ENCODE results near the gene CCDC124. TPM values are rescaled to one million over a fixed set of nuclear protein-coding genes. Genes with fewer than 3 reads are reported as not detected.

CCDC124 gene
- polyA plus RNA-seq, 1 of the 3 experiments (the other 2 are of a cell fraction), result 231 TPM

- ChIA-PET POLR2A (no interaction called here), CTCF (interaction anchor here (1.1 to 3.7 kb wide), 3 partner anchors 10 to 51 kb away, joined by 3 to 16 read pairs (median 3); partner anchors contain the start of gene CCDC124)
- Histone ChIP-seq H2AFZ (ENCODE audit: low read depth) (no peak overlapping the region), H3K27me3 (ENCODE audit: insufficient read depth) (no peaks in the 10 kb centered on the region), H3K79me2 (ENCODE audit: insufficient read depth) (no peaks in the 10 kb centered on the region), H3K27ac (ENCODE audit: low read depth in 2 of 2, low read length in 1 of 2) (no peak overlapping the region), H3K36me3 (replicated peaks in 1 of 2; ENCODE audit: control insufficient read depth in 1 of 2, insufficient read depth in 2 of 2, low read length in 1 of 2) (no peaks in the 10 kb centered on the region), H4K20me1 (ENCODE audit: insufficient read depth) (no peaks in the 10 kb centered on the region), H3K4me2 (no peak overlapping the region), H3K9me3 (no peaks in the 10 kb centered on the region), H3K9ac (no peak overlapping the region), H3K4me3 (ENCODE audit: low read depth in 2 of 2, low read length in 1 of 2) (no peak overlapping the region), H3F3A (replicated peaks; ENCODE audit: insufficient read depth) (no peaks in the 10 kb centered on the region), H3K4me1 (ENCODE audit: control insufficient read depth in 1 of 2, insufficient read depth in 2 of 2, low read depth in 1 of 2, low read length in 1 of 2) (no peaks in the 10 kb centered on the region), H3K9me2 (no peaks in the 10 kb centered on the region)
- no peak for DNase-seq
- TF ChIP-seq USF2 (IDR thresholded peaks at IDR 0.05; ENCODE audit: borderline replicate concordance, low read depth, low read length) (no peak), REST (IDR thresholded peaks at IDR 0.05; ENCODE audit: low read depth, low read length) (no peak), CHD2 (IDR thresholded peaks at IDR 0.05; ENCODE audit: low read length, partially characterized antibody) (no peak)
These were observed 12.3 kb upstream of the CCDC124 start for GRCh38 chr19:17920527-17920926.

GRCh38 chr19:17922138-17922537 is 10.7 kb upstream of the CCDC124 start:
- H3K27me3 ChIP-seq (ENCODE audit: insufficient read depth), result no peaks in the 10 kb centered on the region; the same call in 1 of the 2 replicates
- ChIA-PET CTCF (interaction anchor here (3.7 kb wide), 1 partner anchor 10 kb away, joined by 16 read pairs; the partner anchor contains the start of gene CCDC124), POLR2A (no interaction called here)
- TF ChIP-seq SMC3 (IDR thresholded peaks at IDR 0.05; ENCODE audit: low read depth, low read length) (no peak), CTCF (IDR thresholded peaks at IDR 0.05) (no peak), RXRA (IDR thresholded peaks at IDR 0.05; ENCODE audit: borderline replicate concordance, low read depth) (no peak), TEAD4 (IDR thresholded peaks at IDR 0.05; ENCODE audit: borderline replicate concordance, insufficient read depth) (no peak), PBX3 (IDR thresholded peaks at IDR 0.05) (no peak), MXI1 (IDR thresholded peaks at IDR 0.05; ENCODE audit: low read depth, low read length) (no peak), MAX (IDR thresholded peaks at IDR 0.05; ENCODE audit: low read depth) (no peak)
- H3K27ac ChIP-seq (ENCODE audit: low read depth in 2 of 2, low read length in 1 of 2), result no peak overlapping the region
- no peak for DNase-seq
- no peaks in the 10 kb centered on the region for H3K79me2 ChIP-seq (ENCODE audit: insufficient read depth)
- H3K9me3 ChIP-seq, result no peaks in the 10 kb centered on the region
- 45% methylated on average over 3 of the region's 3 CpGs for WGBS (ENCODE audit: low lambda C conversion rate)
- H3K4me2 ChIP-seq, result no peak overlapping the region
- H4K20me1 ChIP-seq (ENCODE audit: insufficient read depth), result no peaks in the 10 kb centered on the region
- no peaks in the 10 kb centered on the region for H3K36me3 ChIP-seq (replicated peaks in 1 of 2; ENCODE audit: control insufficient read depth in 1 of 2, insufficient read depth in 2 of 2, low read length in 1 of 2)
- H3K4me1 ChIP-seq (ENCODE audit: control insufficient read depth in 1 of 2, insufficient read depth in 2 of 2, low read depth in 1 of 2, low read length in 1 of 2), result no peaks in the 10 kb centered on the region
- H2AFZ ChIP-seq (ENCODE audit: low read depth), result no peak overlapping the region
- H3F3A ChIP-seq (replicated peaks; ENCODE audit: insufficient read depth), result no peaks in the 10 kb centered on the region
- H3K9ac ChIP-seq, result no peak overlapping the region
- H3K4me3 ChIP-seq (ENCODE audit: low read depth in 2 of 2, low read length in 1 of 2), result no peak overlapping the region
- no peaks in the 10 kb centered on the region for H3K9me2 ChIP-seq
